GM18505 (cell line): ENCODE data around the gene URB1.

Experiments used
- ATAC-seq: cut with Tn5 transposase; IDR thresholded peaks from one replicate; pipeline ENCODE4 v1.9.1; 2021; ENCODE audit not compliant: unreplicated experiment
- POLR2A ChIP-seq: IDR thresholded peaks from 4 replicates; pipeline ENCODE4 v1.6.1; 2011; ENCODE audit warnings: borderline replicate concordance; ENCODE audit not compliant: insufficient read depth, insufficient read length; ENCODE audit errors: extremely low read depth

Gene URB1

DNA sequence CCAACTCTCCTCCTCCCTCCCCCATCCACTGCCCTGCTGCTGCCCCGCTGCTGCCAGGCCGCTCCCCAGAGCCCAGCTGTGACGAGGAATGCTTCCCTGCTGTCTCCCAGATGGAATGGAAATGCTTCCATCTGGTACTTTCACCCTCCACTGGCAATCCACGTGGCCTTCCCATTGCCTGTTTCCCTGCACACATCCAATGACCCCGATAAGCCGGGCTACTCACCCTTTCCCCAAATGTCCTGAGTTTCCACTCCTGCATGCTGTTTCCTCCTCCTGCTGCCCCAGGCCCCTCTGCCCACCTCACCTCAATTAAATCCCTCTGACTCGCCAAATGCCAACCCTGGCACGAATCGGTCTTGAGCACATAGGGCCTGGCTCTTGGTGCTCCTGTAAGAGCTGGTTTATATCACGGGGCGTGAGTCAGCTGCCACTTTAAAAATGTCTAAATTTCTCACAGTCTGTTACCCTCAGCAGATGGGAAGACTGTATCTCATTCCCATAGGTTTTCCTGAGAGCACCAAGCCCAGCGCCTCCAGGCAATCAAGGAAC, 57.8 kb downstream of the URB1 start:
- TF ChIP-seq POLR2A = no peak

DNA sequence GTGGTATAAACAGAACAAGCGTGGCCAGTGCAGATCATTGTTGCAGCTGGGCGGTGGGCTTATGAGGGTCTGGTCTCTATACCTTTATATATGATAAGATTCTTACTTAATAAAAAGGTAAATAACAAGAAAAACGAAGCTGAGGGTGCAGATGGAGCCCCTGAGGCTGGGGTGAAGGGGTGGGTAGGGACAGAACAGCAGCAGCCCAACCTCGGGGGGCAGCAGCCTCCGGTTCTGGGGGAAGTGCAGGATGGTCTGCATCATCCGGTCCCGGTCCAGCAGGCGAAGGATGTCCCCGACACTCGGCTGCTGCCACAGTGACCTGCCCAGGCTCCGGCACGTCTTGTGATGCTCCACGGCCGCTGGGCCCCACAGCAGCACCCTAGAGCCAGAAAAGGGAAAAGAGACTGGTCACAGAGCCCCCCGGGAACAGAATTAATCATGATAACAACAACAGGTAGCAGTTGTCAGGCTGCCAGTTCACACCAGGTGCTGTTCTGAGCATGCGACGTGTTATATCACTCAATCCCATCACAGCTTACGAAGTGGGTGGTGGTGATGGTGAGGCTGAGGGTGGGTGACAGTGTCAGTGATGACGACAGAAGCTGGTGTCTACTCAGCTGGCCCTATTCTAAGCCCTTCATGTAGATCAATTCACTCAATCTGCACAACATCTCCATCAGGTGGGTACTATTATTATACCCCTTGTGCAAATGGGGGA, 58.7 kb downstream of the URB1 start:
- no peak for TF ChIP-seq POLR2A
- ATAC-seq = no peak

More for the DNA sequence above, 57.8 kb downstream of the URB1 start:
- ATAC-seq = no peak

DNA sequence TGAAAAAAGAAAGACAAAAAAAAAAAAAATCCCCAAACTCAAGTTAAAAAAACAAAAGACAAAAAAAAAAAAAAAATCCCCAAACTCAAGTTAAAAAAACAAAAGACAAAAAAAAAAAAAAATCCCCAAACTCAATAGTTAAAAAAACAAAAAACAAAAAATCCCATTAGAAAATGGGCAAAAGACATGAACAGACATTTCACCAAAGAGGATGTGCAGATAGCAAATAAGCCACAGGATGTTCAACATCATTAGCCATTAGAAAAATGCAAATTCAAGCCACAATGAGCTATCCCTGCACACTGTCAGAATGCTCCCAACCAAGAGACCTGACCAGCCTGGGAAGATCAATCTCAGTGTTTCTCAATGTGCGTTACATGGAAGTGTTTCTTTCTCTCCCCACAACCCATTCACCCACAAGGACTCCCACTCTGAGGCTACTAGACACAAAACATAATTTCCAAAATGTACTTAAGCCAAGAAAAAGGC, 60.3 kb downstream of the URB1 start:
- TF ChIP-seq POLR2A = no peak
- ATAC-seq = no peak

GRCh38 chr21:32331444-32332305, 61.1 kb downstream of the URB1 start:
- no peak for TF ChIP-seq POLR2A
- ATAC-seq = no peak

GRCh38 chr21:32330784-32331311, 62.0 kb downstream of the URB1 start:
- ATAC-seq = no peak
- no peak for TF ChIP-seq POLR2A

- no peak for TF ChIP-seq POLR2A
- ATAC-seq = no peak
Measured at GRCh38 chr21:32329776-32330175, 63.0 kb downstream of the URB1 start.

DNA sequence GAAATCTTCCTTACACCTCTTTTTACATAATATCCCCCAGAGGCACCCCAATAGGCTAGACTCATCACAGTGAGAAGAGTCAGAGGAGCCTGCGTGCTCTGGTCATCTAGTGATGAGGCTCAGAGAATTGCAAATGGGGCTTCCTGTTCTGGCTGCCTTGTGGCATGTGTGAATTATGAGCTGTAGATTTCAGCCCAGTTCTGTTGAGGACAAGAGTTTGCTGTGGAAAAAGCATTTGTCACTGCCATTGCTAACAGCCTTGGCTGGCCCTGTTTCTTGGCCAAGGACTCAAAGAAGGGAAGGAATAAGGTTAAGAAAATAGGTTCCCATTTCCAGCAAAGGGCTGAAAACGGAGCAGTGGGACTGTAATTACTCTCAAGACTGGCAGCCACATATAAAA, 63.5 kb downstream of the URB1 start:
- TF ChIP-seq POLR2A = no peak
- no peak for ATAC-seq

- ATAC-seq = no peak
- TF ChIP-seq POLR2A = no peak
Measured at GRCh38 chr21:32328595-32328994, 64.2 kb downstream of the URB1 start.

DNA sequence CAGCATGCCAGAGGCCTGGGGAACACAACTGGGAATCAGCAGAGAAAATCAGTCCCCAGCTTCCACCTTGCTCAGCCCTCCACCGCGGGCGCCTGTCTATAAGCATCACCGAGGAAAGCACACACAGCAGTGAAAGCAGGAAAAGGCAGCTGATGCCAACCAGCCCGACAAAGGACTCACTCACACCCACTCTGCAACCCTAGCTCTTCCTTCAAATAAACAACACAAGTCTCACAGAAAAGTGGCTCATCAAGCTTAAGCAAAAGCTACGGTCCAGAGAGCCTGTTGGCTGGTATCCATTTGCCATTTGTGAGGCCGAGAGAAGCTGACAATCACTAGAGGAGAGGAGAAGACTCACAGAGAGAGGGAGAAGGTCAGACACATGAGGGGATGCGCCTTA, 67.1 kb downstream of the URB1 start:
- no peak for ATAC-seq
- TF ChIP-seq POLR2A = no peak

GRCh38 chr21:32322676-32323075, 70.1 kb downstream of the URB1 start:
- ATAC-seq = no peak
- no peak for TF ChIP-seq POLR2A

- ATAC-seq = no peak
Measured at GRCh38 chr21:32322103-32322502, 70.7 kb downstream of the URB1 start.

DNA sequence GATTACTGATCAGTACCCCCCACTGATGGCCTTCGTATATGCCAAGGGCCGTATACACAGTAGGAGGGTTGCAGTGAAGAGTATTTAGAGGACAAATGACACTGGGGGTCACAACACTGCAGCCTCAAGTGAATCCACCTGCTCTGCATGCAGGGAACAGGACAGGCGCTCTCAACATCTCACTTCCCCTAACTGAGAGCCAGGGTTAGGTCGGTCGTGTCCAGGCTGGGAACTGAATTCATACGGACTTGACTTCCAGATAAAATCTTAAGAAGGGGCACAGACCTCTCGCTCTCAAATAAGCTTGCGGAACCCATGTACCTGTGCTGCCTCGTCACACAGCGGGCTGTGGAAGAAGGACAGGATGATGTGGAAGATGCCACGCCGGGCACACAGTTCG, 71.3 kb downstream of the URB1 start:
- no peak for ATAC-seq
- TF ChIP-seq POLR2A = no peak

More at GRCh38 chr21:32322103-32322502, 70.7 kb downstream of the URB1 start:
- no peak for TF ChIP-seq POLR2A

DNA sequence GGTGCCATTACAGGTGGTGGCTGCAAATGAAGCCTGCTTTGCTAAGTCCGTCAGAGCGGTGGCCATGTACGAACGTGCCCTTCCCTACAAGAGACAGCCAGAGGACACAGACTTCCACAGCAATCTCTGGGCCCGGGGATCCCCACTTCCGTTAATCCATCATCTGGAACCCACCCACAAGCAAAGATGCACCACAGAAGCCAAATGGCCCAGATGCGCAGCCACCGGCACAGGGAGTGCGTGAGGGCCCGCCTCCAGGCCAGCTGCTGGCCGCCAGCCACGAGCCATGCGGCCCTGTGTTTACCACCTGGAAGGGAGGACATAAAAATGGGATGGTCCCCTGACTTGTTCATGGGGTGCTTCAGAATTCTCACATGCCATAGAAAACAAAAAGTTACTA, 72.1 kb downstream of the URB1 start:
- no peak for TF ChIP-seq POLR2A
- ATAC-seq = no peak
